ENCODE data around the gene OVCH1. TPM values are rescaled to one million over a fixed set of nuclear protein-coding genes. Genes with fewer than 3 reads are reported as not detected.

OVCH1 gene
- total RNA-seq, 1 donor from 2014 or later, result not detected

DNA sequence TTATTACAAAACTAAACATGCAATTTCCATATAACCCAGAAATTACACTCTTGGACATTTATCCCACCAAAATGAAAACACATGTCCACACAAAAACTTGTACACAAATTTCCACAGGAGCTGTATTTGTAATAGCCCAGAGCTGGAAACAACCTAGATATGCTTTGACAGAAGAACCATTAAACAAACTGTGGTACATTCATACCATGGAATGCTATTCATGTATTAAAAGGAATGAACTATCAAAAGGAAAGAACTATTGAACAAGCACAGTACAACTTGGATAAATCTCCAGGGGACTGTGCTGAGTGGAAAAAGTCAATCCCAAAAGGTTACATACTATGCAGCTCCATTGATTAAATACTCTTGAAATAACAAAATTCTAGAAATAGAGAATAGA, 80.7 kb downstream of the OVCH1 start:
- no peak for DNase-seq (ENCODE audit: low read depth)
- TF ChIP-seq, protein P1, sequence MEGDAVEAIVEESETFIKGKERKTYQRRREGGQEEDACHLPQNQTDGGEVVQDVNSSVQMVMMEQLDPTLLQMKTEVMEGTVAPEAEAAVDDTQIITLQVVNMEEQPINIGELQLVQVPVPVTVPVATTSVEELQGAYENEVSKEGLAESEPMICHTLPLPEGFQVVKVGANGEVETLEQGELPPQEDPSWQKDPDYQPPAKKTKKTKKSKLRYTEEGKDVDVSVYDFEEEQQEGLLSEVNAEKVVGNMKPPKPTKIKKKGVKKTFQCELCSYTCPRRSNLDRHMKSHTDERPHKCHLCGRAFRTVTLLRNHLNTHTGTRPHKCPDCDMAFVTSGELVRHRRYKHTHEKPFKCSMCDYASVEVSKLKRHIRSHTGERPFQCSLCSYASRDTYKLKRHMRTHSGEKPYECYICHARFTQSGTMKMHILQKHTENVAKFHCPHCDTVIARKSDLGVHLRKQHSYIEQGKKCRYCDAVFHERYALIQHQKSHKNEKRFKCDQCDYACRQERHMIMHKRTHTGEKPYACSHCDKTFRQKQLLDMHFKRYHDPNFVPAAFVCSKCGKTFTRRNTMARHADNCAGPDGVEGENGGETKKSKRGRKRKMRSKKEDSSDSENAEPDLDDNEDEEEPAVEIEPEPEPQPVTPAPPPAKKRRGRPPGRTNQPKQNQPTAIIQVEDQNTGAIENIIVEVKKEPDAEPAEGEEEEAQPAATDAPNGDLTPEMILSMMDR (conservative IDR thresholded peaks at IDR 0.05; ENCODE audit: low read depth, low read length), result no peak
- H3K4me3 ChIP-seq (ENCODE audit: low read depth, low read length), result no peak overlapping the region

DNA sequence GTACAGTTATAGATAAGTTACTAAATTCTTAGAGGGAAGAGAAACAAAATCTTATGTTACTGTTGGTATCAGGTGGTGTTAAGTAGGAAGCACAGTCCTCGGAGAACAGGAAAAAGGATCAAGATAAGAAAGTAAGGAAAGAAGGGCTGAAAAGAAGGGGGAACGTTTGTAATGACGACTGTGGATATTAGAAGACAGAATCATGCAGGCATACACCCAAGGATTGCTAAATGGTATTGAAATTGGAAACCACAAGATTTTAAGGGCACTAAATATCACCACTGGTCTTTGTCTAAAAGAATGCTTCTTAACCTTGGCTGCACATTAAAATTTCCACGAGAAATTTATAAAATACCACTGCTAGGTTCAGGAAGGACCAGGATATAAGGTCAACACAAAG, 82.4 kb downstream of the OVCH1 start:
- TF ChIP-seq, protein P1 (conservative IDR thresholded peaks at IDR 0.05; ENCODE audit: low read depth, low read length), result no peak
- H3K4me3 ChIP-seq (ENCODE audit: low read depth, low read length), result no peak overlapping the region
- DNase-seq (ENCODE audit: low read depth), result no peak

DNA sequence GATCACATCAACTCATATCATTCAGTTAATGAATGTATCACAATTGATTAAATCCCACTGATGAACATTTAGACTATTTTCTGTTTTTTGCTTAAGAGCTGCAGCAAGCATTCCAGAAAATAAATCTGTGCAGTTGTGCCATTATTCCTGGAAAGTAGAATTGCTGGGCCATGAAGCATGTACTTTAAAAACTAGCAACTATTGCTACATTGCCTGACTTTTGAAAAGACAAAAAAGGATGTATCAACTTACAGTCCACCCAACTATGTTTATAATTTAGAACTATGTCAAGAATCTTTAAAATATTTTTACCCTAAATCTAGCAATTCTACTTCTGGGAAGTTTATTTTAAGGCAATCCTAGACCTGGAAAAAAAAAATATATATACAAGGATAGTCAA, 83.1 kb downstream of the OVCH1 start:
- no peak for DNase-seq (ENCODE audit: low read depth)
- TF ChIP-seq, protein P1 (conservative IDR thresholded peaks at IDR 0.05; ENCODE audit: low read depth, low read length), result no peak
- H3K4me3 ChIP-seq (ENCODE audit: low read depth, low read length), result no peak overlapping the region

DNA sequence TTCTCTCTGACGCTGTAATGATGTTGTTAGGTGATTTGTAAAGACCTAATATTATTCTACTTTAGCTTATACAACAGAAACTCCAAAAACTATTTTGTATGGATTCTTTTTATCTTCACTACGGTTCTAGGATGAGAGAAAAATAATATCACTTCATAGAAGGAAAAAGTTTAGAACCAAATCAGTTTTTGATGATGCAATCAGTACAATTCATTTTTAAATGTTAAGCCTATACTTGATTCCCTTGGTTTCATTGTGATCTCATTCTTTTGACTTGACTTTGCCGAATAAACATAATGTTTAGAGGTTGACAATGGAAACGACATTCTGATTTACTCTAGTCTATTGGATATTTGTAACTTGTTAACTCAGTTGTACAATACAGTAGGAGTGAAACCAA, 91.9 kb downstream of the OVCH1 start:
- TF ChIP-seq, protein P1 (conservative IDR thresholded peaks at IDR 0.05; ENCODE audit: low read depth, low read length), result no peak
- no peak for DNase-seq (ENCODE audit: low read depth)
- H3K4me3 ChIP-seq (ENCODE audit: low read depth, low read length), result no peak overlapping the region

DNA sequence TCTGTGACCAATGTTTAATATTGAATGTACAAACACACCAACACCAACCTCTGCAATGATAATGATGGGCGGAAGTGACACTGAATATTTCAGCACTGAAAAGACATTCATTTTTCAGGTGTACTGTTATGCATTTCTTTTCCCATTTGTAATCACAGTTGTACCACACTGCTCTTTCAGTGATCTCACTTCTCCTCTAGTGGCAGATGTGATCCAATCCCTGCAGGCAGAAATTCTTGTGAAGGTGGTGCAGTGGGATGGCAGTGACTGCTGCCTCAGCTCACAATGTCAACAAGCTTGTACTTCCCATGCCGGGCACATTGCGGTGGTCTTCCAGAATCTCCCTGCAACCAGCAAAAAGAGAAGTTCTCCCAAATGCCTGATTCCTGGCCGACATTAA, 93.5 kb downstream of the OVCH1 start:
- TF ChIP-seq, protein P1 (conservative IDR thresholded peaks at IDR 0.05; ENCODE audit: low read depth, low read length), result no peak
- no peak overlapping the region for H3K4me3 ChIP-seq (ENCODE audit: low read depth, low read length)
- no peak for DNase-seq (ENCODE audit: low read depth)

DNA sequence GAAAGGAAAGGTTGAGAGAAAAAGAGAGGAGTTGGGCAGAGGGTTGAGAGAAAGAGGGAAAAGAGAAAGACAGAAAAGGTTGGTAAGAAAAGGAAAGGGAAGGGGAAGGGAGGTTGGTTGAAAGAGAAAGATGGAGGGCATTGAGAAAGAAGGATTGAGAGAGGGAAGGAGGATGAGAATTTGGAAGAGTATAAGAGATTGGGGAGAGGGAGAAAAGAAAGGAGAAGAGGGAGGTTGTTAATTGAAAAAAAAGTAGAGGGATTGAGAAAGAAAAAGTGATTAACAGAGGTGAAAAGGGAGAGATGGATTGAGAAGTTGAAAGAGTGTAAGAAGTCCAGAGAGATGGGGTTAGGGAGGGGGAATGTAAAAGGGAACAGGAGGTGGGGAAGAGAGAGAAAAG, 95.0 kb downstream of the OVCH1 start:
- no peak for DNase-seq (ENCODE audit: low read depth)
- TF ChIP-seq, protein P1 (conservative IDR thresholded peaks at IDR 0.05; ENCODE audit: low read depth, low read length), result no peak
- no peak overlapping the region for H3K4me3 ChIP-seq (ENCODE audit: low read depth, low read length)

DNA sequence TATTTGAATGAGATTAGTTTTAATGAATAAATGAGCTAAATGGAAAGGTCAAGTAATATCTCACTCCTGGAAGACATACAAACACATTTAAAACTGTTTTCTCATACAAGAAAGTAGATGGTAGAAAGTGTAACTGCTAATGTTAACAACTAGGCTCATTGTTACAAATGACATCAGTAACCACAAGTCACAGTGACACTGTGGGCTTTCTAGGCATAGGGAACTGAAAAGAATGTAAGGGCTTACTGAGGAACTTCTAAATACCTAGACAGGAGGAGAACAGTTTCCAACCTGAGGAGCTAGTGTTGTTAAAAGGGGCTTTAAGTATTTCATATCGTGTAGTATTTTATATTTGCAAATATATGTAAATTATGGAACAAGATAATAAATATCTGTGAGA, 99.0 kb downstream of the OVCH1 start:
- TF ChIP-seq, protein P1 (conservative IDR thresholded peaks at IDR 0.05; ENCODE audit: low read depth, low read length), result no peak
- no peak for DNase-seq (ENCODE audit: low read depth)
- H3K4me3 ChIP-seq (ENCODE audit: low read depth, low read length), result no peak overlapping the region

Data from epithelial cell of proximal tubule (primary cell).